Gastroesophageal sphincter (tissue), 3 donors: ENCODE results near the gene WDR86.

Source experiments
- CTCF ChIP-seq, 4 experiments: fragments of 200-600 bp in 2 of 4; fragments of 450-650 bp in 2 of 4; sonication (generic) in 1 of 4; IDR thresholded peaks; one replicate each; pipeline ENCODE4 v1.5.1; 2017 to 2019; ENCODE audit warnings: antibody characterized with exemption in 4 of 4, mild to moderate bottlenecking in 2 of 4, moderate library complexity in 2 of 4
- EP300 ChIP-seq: sonication (generic); formaldehyde crosslinking; IDR thresholded peaks from one replicate; pipeline ENCODE4 v1.6.1; 2017; ENCODE audit warnings: antibody characterized with exemption, mild to moderate bottlenecking
- POLR2A ChIP-seq, 2 donors: fragments of 450-650 bp; IDR thresholded peaks; one replicate each; pipeline ENCODE4 v1.6.1; 2017; ENCODE audit warnings: antibody characterized with exemption in 2 of 2, mild to moderate bottlenecking in 2 of 2, moderate library complexity in 1 of 2

- TF ChIP-seq EP300 (no peak), CTCF (IDR thresholded peaks at IDR 0.05) (no peak), POLR2A (IDR thresholded peaks at IDR 0.05) (no peak)
These were observed 20.8 kb upstream of the WDR86 start for GRCh38 chr7:151430391-151431205.
